ENCODE data around the gene CRACR2B. TPM values are rescaled to one million over a fixed set of nuclear protein-coding genes. Genes with fewer than 3 reads are reported as not detected.

The CRACR2B gene
- total and polyA plus RNA-seq, 2 of the 13 experiments (the other 11 are each of a cell fraction or from before 2014, with no cell fraction given): 14.9 to 21.0 TPM

- TF ChIP-seq AHDC1 (CRISPR knock-in tag; IDR thresholded peaks at IDR 0.05; ENCODE audit: borderline replicate concordance) (no peak), ZNF749 (CRISPR knock-in tag; IDR thresholded peaks at IDR 0.05; ENCODE audit: borderline replicate concordance) (no peak), ZNF572 (CRISPR knock-in tag; IDR thresholded peaks at IDR 0.05) (0 out of 2 replicates have a peak, but pooled peaks have one; percentile 48), ZSCAN29 (CRISPR knock-in tag; conservative IDR thresholded peaks at IDR 0.05) (no peak), FIP1L1 (IDR thresholded peaks at IDR 0.05; ENCODE audit: borderline replicate concordance, insufficient read depth, low read depth, low read length) (no peak), ZNF354B (CRISPR knock-in tag; IDR thresholded peaks at IDR 0.05) (no peak), CENPBD1 (CRISPR knock-in tag; IDR thresholded peaks at IDR 0.05; ENCODE audit: borderline replicate concordance, low read depth) (no peak), GATAD1 (CRISPR knock-in tag; IDR thresholded peaks at IDR 0.05) (peak; percentile 69), ZNF543 (CRISPR knock-in tag; IDR thresholded peaks at IDR 0.05) (no peak), ATM (IDR thresholded peaks at IDR 0.05; ENCODE audit: borderline replicate concordance) (no peak), PCBP2 (optimal IDR thresholded peaks at IDR 0.05; ENCODE audit: low read depth, low read length, poor library complexity, severe bottlenecking) (no peak)
Observed at GRCh38 chr11:843818-844692, 16.3 kb downstream of the CRACR2B start (continued).

Measured in HepG2 (cell line).